Measurements from ENCODE around the gene MS4A14. TPM values are rescaled to one million over a fixed set of nuclear protein-coding genes. Genes with fewer than 3 reads are reported as not detected.

The MS4A14 gene
- total RNA-seq, 1 donor from 2014 or later, result not detected

DNA sequence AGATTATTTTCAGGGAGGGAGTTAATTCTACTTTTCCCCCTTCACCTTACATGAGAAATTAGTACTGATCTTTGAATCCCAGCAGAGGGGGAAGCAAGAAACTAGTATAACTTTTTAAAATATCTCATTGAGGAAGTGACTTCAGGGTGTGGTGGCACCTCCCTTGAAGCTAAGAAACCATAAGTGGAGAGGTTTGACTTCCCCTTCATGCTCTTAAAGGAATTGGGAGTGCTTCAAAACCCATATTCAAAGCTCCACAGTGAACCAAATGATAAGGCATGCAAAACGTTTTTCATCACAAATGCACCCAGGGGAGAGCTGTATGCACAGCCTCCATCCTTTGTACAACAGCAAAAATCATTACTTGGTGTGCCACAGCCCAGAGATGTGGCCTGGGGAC is 540 bp downstream of the MS4A14 start:
- H3K9me3 Mint-ChIP-seq (ENCODE audit: unreplicated experiment), result no peaks in the 10 kb centered on the region
- H3K27ac Mint-ChIP-seq (ENCODE audit: unreplicated experiment), result no peak overlapping the region
- no peak for DNase-seq
- no peaks in the 10 kb centered on the region for H3K4me1 Mint-ChIP-seq (ENCODE audit: low read depth, unreplicated experiment)
- H3K36me3 Mint-ChIP-seq (ENCODE audit: unreplicated experiment), result no peaks in the 10 kb centered on the region
- H3K4me3 Mint-ChIP-seq (ENCODE audit: unreplicated experiment), result no peak overlapping the region
- TF ChIP-seq, protein P1, sequence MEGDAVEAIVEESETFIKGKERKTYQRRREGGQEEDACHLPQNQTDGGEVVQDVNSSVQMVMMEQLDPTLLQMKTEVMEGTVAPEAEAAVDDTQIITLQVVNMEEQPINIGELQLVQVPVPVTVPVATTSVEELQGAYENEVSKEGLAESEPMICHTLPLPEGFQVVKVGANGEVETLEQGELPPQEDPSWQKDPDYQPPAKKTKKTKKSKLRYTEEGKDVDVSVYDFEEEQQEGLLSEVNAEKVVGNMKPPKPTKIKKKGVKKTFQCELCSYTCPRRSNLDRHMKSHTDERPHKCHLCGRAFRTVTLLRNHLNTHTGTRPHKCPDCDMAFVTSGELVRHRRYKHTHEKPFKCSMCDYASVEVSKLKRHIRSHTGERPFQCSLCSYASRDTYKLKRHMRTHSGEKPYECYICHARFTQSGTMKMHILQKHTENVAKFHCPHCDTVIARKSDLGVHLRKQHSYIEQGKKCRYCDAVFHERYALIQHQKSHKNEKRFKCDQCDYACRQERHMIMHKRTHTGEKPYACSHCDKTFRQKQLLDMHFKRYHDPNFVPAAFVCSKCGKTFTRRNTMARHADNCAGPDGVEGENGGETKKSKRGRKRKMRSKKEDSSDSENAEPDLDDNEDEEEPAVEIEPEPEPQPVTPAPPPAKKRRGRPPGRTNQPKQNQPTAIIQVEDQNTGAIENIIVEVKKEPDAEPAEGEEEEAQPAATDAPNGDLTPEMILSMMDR (IDR thresholded peaks at IDR 0.05; ENCODE audit: partially characterized antibody, unreplicated experiment), result no peak
- H3K27me3 Mint-ChIP-seq (ENCODE audit: unreplicated experiment), result no peaks in the 10 kb centered on the region

DNA sequence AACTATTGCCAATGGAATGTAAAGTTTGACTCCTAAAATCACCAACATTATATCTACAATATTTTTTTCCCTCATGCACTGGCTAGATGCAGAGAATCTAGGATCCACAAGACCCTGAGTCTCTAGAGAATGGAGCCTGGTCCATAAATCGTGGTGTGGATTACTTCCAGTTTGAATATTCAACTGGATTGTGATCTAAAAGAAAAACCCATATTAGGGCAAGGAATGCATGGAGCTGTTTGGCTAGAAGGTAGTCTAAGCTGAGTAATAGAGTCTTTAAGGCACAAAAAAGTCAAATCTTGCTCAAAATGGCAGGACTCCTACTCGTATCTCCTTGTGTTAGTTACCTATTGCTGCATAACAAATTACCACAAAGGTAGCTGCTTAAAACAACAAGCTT is 23.8 kb downstream of the MS4A14 start:
- Mint-ChIP-seq H3K36me3 (ENCODE audit: unreplicated experiment) (no peaks in the 10 kb centered on the region), H3K27me3 (ENCODE audit: unreplicated experiment) (no peaks in the 10 kb centered on the region), H3K4me3 (ENCODE audit: unreplicated experiment) (no peak overlapping the region), H3K4me1 (ENCODE audit: low read depth, unreplicated experiment) (no peaks in the 10 kb centered on the region), H3K9me3 (ENCODE audit: unreplicated experiment) (no peaks in the 10 kb centered on the region), H3K27ac (ENCODE audit: unreplicated experiment) (no peak overlapping the region)
- TF ChIP-seq, protein P1 (IDR thresholded peaks at IDR 0.05; ENCODE audit: partially characterized antibody, unreplicated experiment), result no peak
- no peak for DNase-seq

GRCh38 chr11:60422609-60423008 is 26.4 kb downstream of the MS4A14 start:
- Mint-ChIP-seq H3K27ac (ENCODE audit: unreplicated experiment) (no peak overlapping the region), H3K4me3 (ENCODE audit: unreplicated experiment) (no peak overlapping the region), H3K9me3 (ENCODE audit: unreplicated experiment) (no peaks in the 10 kb centered on the region), H3K4me1 (ENCODE audit: low read depth, unreplicated experiment) (no peaks in the 10 kb centered on the region), H3K27me3 (ENCODE audit: unreplicated experiment) (no peaks in the 10 kb centered on the region), H3K36me3 (ENCODE audit: unreplicated experiment) (no peaks in the 10 kb centered on the region)
- DNase-seq, result no peak
- TF ChIP-seq, protein P1 (IDR thresholded peaks at IDR 0.05; ENCODE audit: partially characterized antibody, unreplicated experiment), result no peak

GRCh38 chr11:60428517-60428916 is 32.3 kb downstream of the MS4A14 start:
- H3K36me3 Mint-ChIP-seq (ENCODE audit: unreplicated experiment), result no peaks in the 10 kb centered on the region
- H3K9me3 Mint-ChIP-seq (ENCODE audit: unreplicated experiment), result no peaks in the 10 kb centered on the region
- no peak for DNase-seq
- TF ChIP-seq, protein P1 (IDR thresholded peaks at IDR 0.05; ENCODE audit: partially characterized antibody, unreplicated experiment), result no peak
- no peak overlapping the region for H3K27ac Mint-ChIP-seq (ENCODE audit: unreplicated experiment)
- no peak overlapping the region for H3K4me3 Mint-ChIP-seq (ENCODE audit: unreplicated experiment)
- no peaks in the 10 kb centered on the region for H3K4me1 Mint-ChIP-seq (ENCODE audit: low read depth, unreplicated experiment)
- no peaks in the 10 kb centered on the region for H3K27me3 Mint-ChIP-seq (ENCODE audit: unreplicated experiment)

GRCh38 chr11:60429272-60429671 is 33.0 kb downstream of the MS4A14 start, which contains the start of gene MS4A5:
Gene MS4A5, plus strand, starts transcription at chr11:60429572. Its CDS starts 103 bp downstream, at chr11:60429675.
- Mint-ChIP-seq H3K9me3 (ENCODE audit: unreplicated experiment) (no peaks in the 10 kb centered on the region), H3K27ac (ENCODE audit: unreplicated experiment) (no peak within 1 kb of the TSS), H3K4me3 (ENCODE audit: unreplicated experiment) (no peak within 1 kb of the TSS), H3K36me3 (ENCODE audit: unreplicated experiment) (no peaks in the 10 kb centered on the region), H3K27me3 (ENCODE audit: unreplicated experiment) (no peaks in the 10 kb centered on the region), H3K4me1 (ENCODE audit: low read depth, unreplicated experiment) (no peaks in the 10 kb centered on the region)
- TF ChIP-seq, protein P1 (IDR thresholded peaks at IDR 0.05; ENCODE audit: partially characterized antibody, unreplicated experiment), result no peak
- DNase-seq, result no peak
